H1 (cell line): ENCODE data around the gene TMEM203. TPM values are rescaled to one million over a fixed set of nuclear protein-coding genes. Genes with fewer than 3 reads are reported as not detected.
A peak's percentile ranks its signal among the peaks of the same experiment; 100 is the strongest.

Experiments
- BACH1 ChIP-seq: IDR thresholded peaks from 2 replicates; pipeline ENCODE4 v1.6.1; 2012; ENCODE audit warnings: low read length, improper control_type of control experiment
- EP300 ChIP-seq, 2 experiments: IDR thresholded peaks; 1 replicate in 1 of 2; 2 replicates in 1 of 2; pipeline ENCODE4 v1.6.1; 2011 to 2012; ENCODE audit warnings: low read depth in 2 of 2, low read length in 2 of 2, mild to moderate bottlenecking in 2 of 2, borderline replicate concordance in 1 of 2, inconsistent platforms in 1 of 2, moderate library complexity in 1 of 2
- GABPA ChIP-seq: IDR thresholded peaks from 2 replicates; pipeline ENCODE4 v1.6.1; 2011; ENCODE audit warnings: mild to moderate bottlenecking, low read length, moderate library complexity, borderline replicate concordance; ENCODE audit not compliant: insufficient read depth
- KDM4A ChIP-seq: IDR thresholded peaks from one replicate; pipeline ENCODE4 v1.7.1; 2012; ENCODE audit warnings: low read depth, mild to moderate bottlenecking, moderate library complexity, low read length, inconsistent platforms; ENCODE audit not compliant: severe bottlenecking
- NRF1 ChIP-seq: IDR thresholded peaks from 2 replicates; pipeline ENCODE4 v1.6.1; 2011; ENCODE audit warnings: mild to moderate bottlenecking, low read depth, low read length, improper control_type of control experiment
- PHF8 ChIP-seq: fragments of 200-600 bp; sonication (generic); conservative IDR thresholded peaks from 2 replicates; pipeline ENCODE4 v1.7.1; 2012; ENCODE audit warnings: low read depth, mild to moderate bottlenecking, inconsistent platforms, low read length, moderate library complexity
- POLR2A ChIP-seq, 2 experiments: IDR thresholded peaks; 1 replicate in 1 of 2; 2 replicates in 1 of 2; pipeline ENCODE4 v1.6.1; 2011; ENCODE audit warnings: low read depth in 2 of 2, low read length in 2 of 2, mild to moderate bottlenecking in 2 of 2; ENCODE audit errors: control extremely low read depth in 1 of 2
- RFX5 ChIP-seq: IDR thresholded peaks from 2 replicates; pipeline ENCODE4 v1.6.1; 2011; ENCODE audit warnings: low read depth, low read length, improper control_type of control experiment, borderline replicate concordance
- SIN3A ChIP-seq, 2 experiments: IDR thresholded peaks in 1 of 2; conservative IDR thresholded peaks in 1 of 2; 2 replicates each; pipeline ENCODE4 v1.6.1; 2011 to 2012; ENCODE audit warnings: low read length in 2 of 2, improper control_type of control experiment in 1 of 2, low read depth in 1 of 2, mild to moderate bottlenecking in 1 of 2
- SP2 ChIP-seq: IDR thresholded peaks from 2 replicates; pipeline ENCODE4 v1.6.1; 2012; ENCODE audit warnings: mild to moderate bottlenecking, low read length, inconsistent platforms
- SP4 ChIP-seq: IDR thresholded peaks from 2 replicates; pipeline ENCODE4 v1.6.1; 2012; ENCODE audit warnings: low read length, inconsistent platforms
- TAF1 ChIP-seq: IDR thresholded peaks from 2 replicates; pipeline ENCODE4 v1.6.1; 2011; ENCODE audit warnings: mild to moderate bottlenecking, low read depth, low read length
- TAF7 ChIP-seq: optimal IDR thresholded peaks from 2 replicates; pipeline ENCODE3; 2011; ENCODE audit warnings: low read depth, mild to moderate bottlenecking, inconsistent platforms, low read length, moderate library complexity, borderline replicate concordance
- USF2 ChIP-seq: IDR thresholded peaks from 2 replicates; pipeline ENCODE4 v1.6.1; 2011; ENCODE audit warnings: low read length, improper control_type of control experiment
- YY1 ChIP-seq: IDR thresholded peaks from 2 replicates; pipeline ENCODE4 v1.6.1; 2011; ENCODE audit warnings: low read depth, mild to moderate bottlenecking, low read length
- ZNF274 ChIP-seq: IDR thresholded peaks from 2 replicates; pipeline ENCODE4 v1.7.0; 2012; ENCODE audit warnings: low read length, borderline replicate concordance; ENCODE audit errors: extremely low read depth
- polyA plus RNA-seq, 7 experiments: library from polyadenylated mRNA; depleted of rRNA in 3 of 7; stranded (reverse) in 5 of 7; unstranded in 2 of 7; fragments of >200 nt in 5 of 7; fragments of 200-250 nt in 2 of 7; gene quantifications; 1 replicate in 5 of 7; 2 replicates in 1 of 7; 4 replicates in 1 of 7; pipeline versions ENCODE4 v1.2.1 to v1.2.3, GENCODE V29; 2011 to 2013; ENCODE audit warnings: missing spikeins in 2 of 7, mixed read lengths in 2 of 7
- total RNA-seq: library from RNA; stranded (reverse); fragmentation: NEBNext Ultra II Directional; extraction: Animal tissue kit (Norgen Biotek cat#: 25700); gene quantifications from 2 replicates; pipeline ENCODE4 v1.2.1, GENCODE V29; 2021

Gene TMEM203
- total and polyA plus RNA-seq, 2 of the 8 experiments (the other 6 are each of a cell fraction or from before 2014, with no cell fraction given) = 44.1 to 57.1 TPM

- peak; percentile 34; the same call in 1 of the 2 replicates for TF ChIP-seq GABPA
- TF ChIP-seq ZNF274 = no peak
- peak; percentile 39 to 72; a peak in 2 of 4 replicates for TF ChIP-seq SIN3A (conservative IDR thresholded peaks at IDR 0.05 in 1 of 2, IDR thresholded peaks at IDR 0.05 in 1 of 2; ENCODE audit: low read depth in 1 of 2, low read length in 2 of 2)
- peak; percentile 99 for TF ChIP-seq TAF1
- peak; percentile 93 for TF ChIP-seq SP4
- no peak for TF ChIP-seq EP300 (IDR thresholded peaks at IDR 0.05; ENCODE audit: borderline replicate concordance in 1 of 2, low read depth in 2 of 2, low read length in 2 of 2)
- peak; percentile 66 for TF ChIP-seq SP2
- TF ChIP-seq KDM4A = peak; percentile 22
- TF ChIP-seq PHF8 = peak; percentile 71
- no peak; the same call in 1 of the 2 replicates for TF ChIP-seq USF2
- TF ChIP-seq YY1 = peak; percentile 89; the same call in 1 of the 2 replicates
- peak in 1 of 2 experiments; percentile 88; a peak in 2 of 3 replicates for TF ChIP-seq POLR2A (IDR thresholded peaks at IDR 0.05; ENCODE audit: control extremely low read depth in 1 of 2, low read depth in 2 of 2, low read length in 2 of 2)
- TF ChIP-seq BACH1 = no peak
- TF ChIP-seq RFX5 = no peak
- peak; percentile 97 for TF ChIP-seq TAF7
- TF ChIP-seq NRF1 = no peak
Measured at GRCh38 chr9:137200311-137201204, 4.9 kb downstream of the TMEM203 start, which contains the start of gene TPRN (continued).
